Measurements from ENCODE around the gene MRPL21. TPM values are rescaled to one million over a fixed set of nuclear protein-coding genes. Genes with fewer than 3 reads are reported as not detected.

Gene MRPL21
- total and polyA plus RNA-seq, 2 of the 13 experiments (the other 11 are each of a cell fraction or from before 2014, with no cell fraction given): 61.5 to 100 TPM

DNA sequence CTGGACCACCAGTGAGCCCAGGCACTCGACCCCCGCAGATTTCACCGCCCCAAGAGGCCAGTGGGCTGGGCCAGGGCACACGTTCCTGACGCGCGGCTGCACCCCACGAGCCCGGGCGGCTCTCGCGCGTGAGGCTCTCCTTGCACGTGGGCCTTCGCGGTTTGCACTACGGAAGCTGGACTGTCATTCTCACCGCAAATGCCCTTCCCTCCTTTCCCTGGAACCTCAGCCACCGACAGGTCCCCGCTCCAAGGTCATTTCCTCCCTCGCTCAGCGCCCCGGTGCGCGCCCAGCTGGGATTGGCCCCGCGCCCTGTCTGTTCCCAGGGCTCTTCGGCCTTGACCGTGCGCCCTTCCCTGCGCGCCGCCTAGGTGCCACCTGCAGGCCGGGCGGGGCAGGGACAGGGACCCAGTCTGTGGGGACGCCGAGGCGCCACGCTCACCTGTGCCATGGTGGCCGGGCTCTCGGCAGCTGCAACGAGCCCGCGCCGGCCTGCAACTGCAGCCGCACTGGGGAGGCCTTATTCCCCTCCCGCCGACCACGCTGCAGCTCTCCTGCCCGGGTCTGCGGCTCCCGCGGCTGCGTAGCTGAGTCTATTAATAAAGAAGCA, 59.8 kb downstream of the MRPL21 start (continued):
- TF ChIP-seq PAWR (CRISPR knock-in tag; IDR thresholded peaks at IDR 0.05; ENCODE audit: borderline replicate concordance): no peak
- peak; percentile 73 for TF ChIP-seq RBFOX2 (IDR thresholded peaks at IDR 0.05; ENCODE audit: low read depth, low read length)
- TF ChIP-seq TAF1 (CRISPR knock-in tag; IDR thresholded peaks at IDR 0.05): 0 out of 2 replicates have a peak, but pooled peaks have one; percentile 34
- peak; percentile 86 for TF ChIP-seq NFYB (CRISPR knock-in tag; IDR thresholded peaks at IDR 0.05)
- TF ChIP-seq CENPT (CRISPR knock-in tag; IDR thresholded peaks at IDR 0.05; ENCODE audit: low read depth): peak; percentile 71; the same call in 1 of the 2 replicates
- TF ChIP-seq PREB (CRISPR knock-in tag; IDR thresholded peaks at IDR 0.05): no peak
- TF ChIP-seq, protein P1, sequence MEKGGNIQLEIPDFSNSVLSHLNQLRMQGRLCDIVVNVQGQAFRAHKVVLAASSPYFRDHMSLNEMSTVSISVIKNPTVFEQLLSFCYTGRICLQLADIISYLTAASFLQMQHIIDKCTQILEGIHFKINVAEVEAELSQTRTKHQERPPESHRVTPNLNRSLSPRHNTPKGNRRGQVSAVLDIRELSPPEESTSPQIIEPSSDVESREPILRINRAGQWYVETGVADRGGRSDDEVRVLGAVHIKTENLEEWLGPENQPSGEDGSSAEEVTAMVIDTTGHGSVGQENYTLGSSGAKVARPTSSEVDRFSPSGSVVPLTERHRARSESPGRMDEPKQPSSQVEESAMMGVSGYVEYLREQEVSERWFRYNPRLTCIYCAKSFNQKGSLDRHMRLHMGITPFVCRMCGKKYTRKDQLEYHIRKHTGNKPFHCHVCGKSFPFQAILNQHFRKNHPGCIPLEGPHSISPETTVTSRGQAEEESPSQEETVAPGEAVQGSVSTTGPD (CRISPR knock-in tag; IDR thresholded peaks at IDR 0.05): no peak
- peak; percentile 49; the same call in 1 of the 2 replicates for TF ChIP-seq ZBTB20 (CRISPR knock-in tag; IDR thresholded peaks at IDR 0.05; ENCODE audit: borderline replicate concordance, low read depth)
- peak; percentile 79; the same call in 1 of the 3 replicates for TF ChIP-seq MXI1 (IDR thresholded peaks at IDR 0.05; ENCODE audit: borderline replicate concordance, low read depth, low read length)
- peak; percentile 73 for TF ChIP-seq ZNF710 (CRISPR knock-in tag; IDR thresholded peaks at IDR 0.05; ENCODE audit: borderline replicate concordance)
- peak; percentile 59 for TF ChIP-seq ELF1 (CRISPR knock-in tag; IDR thresholded peaks at IDR 0.05)
- no peak for TF ChIP-seq FOXO4 (CRISPR knock-in tag; conservative IDR thresholded peaks at IDR 0.05)
- no peak for TF ChIP-seq NCOA5 (CRISPR knock-in tag; IDR thresholded peaks at IDR 0.05)
- TF ChIP-seq ZKSCAN8 (CRISPR knock-in tag; IDR thresholded peaks at IDR 0.05; ENCODE audit: borderline replicate concordance): peak; percentile 55; the same call in 1 of the 2 replicates
- peak; percentile 91 for TF ChIP-seq ZNF749 (CRISPR knock-in tag; IDR thresholded peaks at IDR 0.05; ENCODE audit: borderline replicate concordance)
- TF ChIP-seq ZMAT3 (CRISPR knock-in tag; conservative IDR thresholded peaks at IDR 0.05): no peak; the same call in 1 of the 2 replicates
- TF ChIP-seq HMG20A (CRISPR knock-in tag; IDR thresholded peaks at IDR 0.05; ENCODE audit: borderline replicate concordance): peak; percentile 88; the same call in 1 of the 2 replicates
- no peak for TF ChIP-seq ZNF383 (CRISPR knock-in tag; IDR thresholded peaks at IDR 0.05; ENCODE audit: borderline replicate concordance)
- TF ChIP-seq ZNF329 (CRISPR knock-in tag; IDR thresholded peaks at IDR 0.05; ENCODE audit: low read depth): no peak
- TF ChIP-seq, protein P2, sequence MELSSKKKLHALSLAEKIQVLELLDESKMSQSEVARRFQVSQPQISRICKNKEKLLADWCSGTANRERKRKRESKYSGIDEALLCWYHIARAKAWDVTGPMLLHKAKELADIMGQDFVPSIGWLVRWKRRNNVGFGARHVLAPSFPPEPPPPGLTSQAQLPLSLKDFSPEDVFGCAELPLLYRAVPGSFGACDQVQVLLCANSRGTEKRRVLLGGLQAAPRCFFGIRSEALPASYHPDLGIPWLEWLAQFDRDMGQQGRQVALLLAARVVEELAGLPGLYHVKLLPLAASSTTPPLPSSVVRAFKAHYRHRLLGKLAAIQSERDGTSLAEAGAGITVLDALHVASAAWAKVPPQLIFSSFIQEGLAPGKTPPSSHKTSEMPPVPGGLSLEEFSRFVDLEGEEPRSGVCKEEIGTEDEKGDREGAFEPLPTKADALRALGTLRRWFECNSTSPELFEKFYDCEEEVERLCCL (CRISPR knock-in tag; IDR thresholded peaks at IDR 0.05; ENCODE audit: borderline replicate concordance): no peak
- no peak for TF ChIP-seq ZNF256 (CRISPR knock-in tag; conservative IDR thresholded peaks at IDR 0.05)
- no peak for TF ChIP-seq ZNF615 (CRISPR knock-in tag; IDR thresholded peaks at IDR 0.05; ENCODE audit: borderline replicate concordance)
- no peak for TF ChIP-seq RELA (CRISPR knock-in tag; IDR thresholded peaks at IDR 0.05)

All from HepG2 (cell line).